Testis (tissue), 3 donors: Measurements from ENCODE around the gene PGAM1. TPM values are rescaled to one million over a fixed set of nuclear protein-coding genes. Genes with fewer than 3 reads are reported as not detected.

ENCODE experiments used
- DNase-seq: peaks from one replicate; pipeline ENCODE4 v3.0.0-alpha.2; 2019
- H3K27ac ChIP-seq, 2 donors: fragments of 200-600 bp; sonication (generic); one replicate each; pipeline ENCODE4 v1.5.1; 2019
- H3K27me3 ChIP-seq: fragments of 200-600 bp; sonication (generic); one replicate; pipeline ENCODE4 v1.5.1; 2019
- H3K36me3 ChIP-seq: fragments of 200-600 bp; sonication (generic); one replicate; pipeline ENCODE4 v1.5.1; 2017; ENCODE audit warnings: low read depth; ENCODE audit errors: missing control alignments
- H3K4me1 ChIP-seq: fragments of 200-600 bp; sonication (generic); one replicate; pipeline ENCODE4 v1.5.1; 2019
- H3K4me3 ChIP-seq, 2 donors: fragments of 200-600 bp; sonication (generic); one replicate each; pipeline ENCODE4 v1.5.1; 2017 to 2019
- H3K9me3 ChIP-seq: fragments of 200-600 bp; sonication (generic); one replicate; pipeline ENCODE4 v1.5.1; 2017
- CTCF ChIP-seq, 3 experiments: fragments of 450-650 bp in 2 of 3; fragments of 200-600 bp in 1 of 3; sonication (generic) in 1 of 3; IDR thresholded peaks; one replicate each; pipeline ENCODE4 v1.5.1; 2016 to 2019; ENCODE audit warnings: antibody characterized with exemption in 3 of 3, mild to moderate bottlenecking in 2 of 3, moderate library complexity in 1 of 3
- POLR2A ChIP-seq: fragments of 450-650 bp; IDR thresholded peaks from one replicate; pipeline ENCODE4 v1.6.1; 2017; ENCODE audit warnings: antibody characterized with exemption, mild to moderate bottlenecking, moderate library complexity
- WGBS, 2 donors: methylation state at CpG; one replicate each; pipeline ENCODE4 v1.1.5; 2018; 5-methylcytosine and 5-hydroxymethylcytosine counted together
- intact Hi-C: fragments of 100-400 bp; cut with DNase I; formaldehyde crosslinking; loops from one replicate; pipeline ENCODE4 v1.15.1; 2023; ENCODE audit warnings: low total_unique reads
- polyA plus RNA-seq: library from polyadenylated mRNA; stranded (reverse); fragments of 350-450 nt; fragmentation: Illumina TruSeq; extraction: RNeasy Lipid Tissue Mini Kit (QIAGEN cat#74804); gene quantifications from one replicate; pipeline ENCODE4 v1.2.3, GENCODE V29; 2014; ENCODE audit warnings: low read depth, low replicate concordance; ENCODE audit not compliant: insufficient read depth
- total RNA-seq, 2 donors: library from RNA; depleted of rRNA; stranded (reverse); fragments of >200 nt; gene quantifications; one replicate each; pipeline ENCODE4 v1.2.3, GENCODE V29; 2016

PGAM1 gene
- total and polyA plus RNA-seq, 3 donors from 2014 or later = 238 to 279 (median 244) TPM

- no peaks in the 10 kb centered on the region for H3K36me3 ChIP-seq
- TF ChIP-seq POLR2A (no peak), CTCF (IDR thresholded peaks at IDR 0.05) (no peak)
- intact Hi-C loops = no loop called here
- no peak overlapping the region for H3K27ac ChIP-seq
- 91 to 94% methylated on average over 8 of the region's 8 CpGs for WGBS, 2 donors
- no peak for DNase-seq
- no peak overlapping the region for H3K4me3 ChIP-seq
- H3K27me3 ChIP-seq = no peaks in the 10 kb centered on the region
- no peaks in the 10 kb centered on the region for H3K9me3 ChIP-seq
- H3K4me1 ChIP-seq = no peaks in the 10 kb centered on the region
These were observed 44.4 kb upstream of the PGAM1 start for GRCh38 chr10:97381626-97382025.

- Histone ChIP-seq H3K4me3 (no peak overlapping the region), H3K27me3 (no peaks in the 10 kb centered on the region), H3K4me1 (no peaks in the 10 kb centered on the region), H3K27ac (no peak overlapping the region), H3K9me3 (no peaks in the 10 kb centered on the region), H3K36me3 (no peaks in the 10 kb centered on the region)
- no peak for DNase-seq
- intact Hi-C loops = no loop called here
- 80 to 88% methylated on average over 7 of the region's 7 CpGs for WGBS, 2 donors
- TF ChIP-seq CTCF (IDR thresholded peaks at IDR 0.05) (no peak), POLR2A (no peak)
These were observed 42.8 kb upstream of the PGAM1 start for GRCh38 chr10:97383159-97383558.

- DNase-seq = no peak
- no peak overlapping the region for H3K4me3 ChIP-seq
- no peaks in the 10 kb centered on the region for H3K4me1 ChIP-seq
- no peak overlapping the region for H3K27ac ChIP-seq
- intact Hi-C loops = no loop called here
- no peaks in the 10 kb centered on the region for H3K9me3 ChIP-seq
- no peaks in the 10 kb centered on the region for H3K36me3 ChIP-seq
- WGBS, 2 donors = 90 to 95% methylated on average over 4 to 5 of the region's 5 CpGs
- TF ChIP-seq CTCF (IDR thresholded peaks at IDR 0.05) = no peak
- no peak for TF ChIP-seq POLR2A
- H3K27me3 ChIP-seq = no peaks in the 10 kb centered on the region
These were observed 41.8 kb upstream of the PGAM1 start for GRCh38 chr10:97384156-97384555.

GRCh38 chr10:97384641-97385040 lies 41.4 kb upstream of the PGAM1 start:
- no peak for DNase-seq
- 86 to 98% methylated on average over 6 of the region's 6 CpGs for WGBS, 2 donors
- no peak overlapping the region for H3K27ac ChIP-seq
- H3K9me3 ChIP-seq = no peaks in the 10 kb centered on the region
- no peak for TF ChIP-seq POLR2A
- TF ChIP-seq CTCF (IDR thresholded peaks at IDR 0.05) = no peak
- no peaks in the 10 kb centered on the region for H3K27me3 ChIP-seq
- no peaks in the 10 kb centered on the region for H3K36me3 ChIP-seq
- H3K4me3 ChIP-seq = no peak overlapping the region
- no peaks in the 10 kb centered on the region for H3K4me1 ChIP-seq
- intact Hi-C loops = no loop called here

GRCh38 chr10:97385565-97385964 lies 40.4 kb upstream of the PGAM1 start:
- 72 to 79% methylated on average over 4 to 7 of the region's 7 CpGs for WGBS, 2 donors
- no peaks in the 10 kb centered on the region for H3K9me3 ChIP-seq
- H3K4me3 ChIP-seq = no peak overlapping the region
- no peak for DNase-seq
- H3K27ac ChIP-seq = no peak overlapping the region
- intact Hi-C loops = no loop called here
- H3K4me1 ChIP-seq = no peaks in the 10 kb centered on the region
- H3K27me3 ChIP-seq = no peaks in the 10 kb centered on the region
- no peaks in the 10 kb centered on the region for H3K36me3 ChIP-seq
- TF ChIP-seq CTCF (IDR thresholded peaks at IDR 0.05) = no peak
- TF ChIP-seq POLR2A = no peak
